ENCODE results near the gene C5orf24.

Gene C5orf24

DNA sequence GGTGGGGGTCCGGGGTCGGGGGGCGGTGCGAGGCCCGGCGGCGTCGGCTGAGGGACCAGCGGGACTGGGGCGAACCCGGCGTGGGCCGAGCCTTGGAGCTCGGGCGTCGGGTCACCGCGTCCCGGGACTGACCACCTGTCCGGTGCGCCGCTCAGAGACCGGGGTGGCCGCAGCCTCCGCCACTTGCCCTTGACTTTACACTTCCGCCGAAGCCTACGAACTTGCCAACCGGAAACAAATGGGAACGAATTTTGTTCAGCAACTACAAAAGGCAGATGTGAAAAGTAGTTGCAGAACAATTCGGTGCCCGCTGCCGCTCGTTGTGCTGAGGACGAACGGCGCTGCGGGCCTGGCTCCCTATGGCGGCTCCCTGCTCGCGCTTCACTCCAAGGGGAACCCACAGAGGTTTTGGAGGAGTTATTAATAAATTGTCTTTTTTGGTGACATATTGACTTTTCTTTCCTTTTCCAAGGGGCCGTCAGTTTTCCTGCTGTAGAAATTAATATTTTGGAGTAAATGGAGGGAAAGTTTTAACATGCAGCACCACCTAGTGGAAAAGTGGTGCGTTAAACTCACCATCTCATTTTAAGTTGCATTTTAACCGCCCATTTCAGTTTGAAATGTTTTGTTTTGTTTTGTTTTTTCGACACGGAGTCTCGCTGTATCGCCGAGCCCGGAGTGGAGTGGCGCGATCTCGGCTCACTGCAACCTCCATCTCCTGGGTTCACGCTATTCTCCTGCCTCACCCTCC lies 59.7 kb downstream of the C5orf24 start:
- H3K36me3 Mint-ChIP-seq, result peaks cover 11% of the 10 kb centered on the region
- peaks cover 33% of the 10 kb centered on the region for H3K4me1 Mint-ChIP-seq
- no peaks in the 10 kb centered on the region for H3K27me3 Mint-ChIP-seq
- CTCF ChIA-PET, result interaction anchor here (0.8 to 2.3 kb wide), 17 partner anchors 12 to 166 kb away, joined by 3 to 14 read pairs (median 4); partner anchors contain the start of genes C5orf24, CAMLG and TXNDC15
- peak overlapping the region; percentile 99 for H3K27ac Mint-ChIP-seq
- peak; percentile 71 for DNase-seq
- H3K9me3 Mint-ChIP-seq, result no peaks in the 10 kb centered on the region
- peak overlapping the region; percentile 98 for H3K4me3 Mint-ChIP-seq

DNA sequence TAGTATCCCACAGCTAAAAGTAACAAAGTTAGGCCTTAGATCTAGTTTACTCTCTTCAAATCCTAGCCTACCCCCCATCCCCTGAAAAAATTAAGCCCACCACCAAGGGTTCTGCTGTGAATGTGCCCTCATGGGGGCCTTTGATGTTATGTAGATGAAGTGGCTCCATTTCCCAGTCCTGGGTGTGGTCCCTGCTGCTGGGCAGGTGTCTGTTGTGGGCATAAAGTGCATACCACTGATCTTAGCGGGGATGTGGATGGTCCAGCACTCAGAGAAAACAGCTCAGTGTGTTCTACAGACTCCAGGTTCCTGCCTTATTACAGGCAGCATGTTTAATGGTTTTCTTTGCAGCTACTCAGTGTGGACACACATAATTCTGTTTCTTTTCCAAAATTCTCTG lies 61.0 kb downstream of the C5orf24 start:
- H3K4me1 Mint-ChIP-seq, result peaks cover 35% of the 10 kb centered on the region
- no peaks in the 10 kb centered on the region for H3K9me3 Mint-ChIP-seq
- DNase-seq, result no peak
- peaks cover 17% of the 10 kb centered on the region for H3K36me3 Mint-ChIP-seq
- H3K27me3 Mint-ChIP-seq, result no peaks in the 10 kb centered on the region
- H3K4me3 Mint-ChIP-seq, result peak overlapping the region; percentile 67
- peak overlapping the region; percentile 85 for H3K27ac Mint-ChIP-seq
- CTCF ChIA-PET, result interaction anchor here (0.6 to 1.7 kb wide), 3 partner anchors 10 to 490 kb away, joined by 3 to 4 read pairs (median 4); no protein-coding TSS in a partner anchor

All from activated naive CD4-positive, alpha-beta T cell treated with anti-CD3 and anti-CD28 coated beads, Interleukin-2, amount 10 ng/mL, durations not matched to agents 7 days and 5 days (primary cell).